GM20000 (cell line): ENCODE results near the gene PFKFB2.

Experiments
- DNase-seq: peaks from one replicate; pipeline ENCODE4 v3.0.0; 2012; ENCODE audit warnings: low spot score
- CTCF ChIP-seq: IDR thresholded peaks from 2 replicates; pipeline ENCODE4 v1.5.1; 2012; ENCODE audit warnings: mild to moderate bottlenecking, control low read depth; ENCODE audit errors: extremely low read depth, missing control alignments

Gene PFKFB2

DNA sequence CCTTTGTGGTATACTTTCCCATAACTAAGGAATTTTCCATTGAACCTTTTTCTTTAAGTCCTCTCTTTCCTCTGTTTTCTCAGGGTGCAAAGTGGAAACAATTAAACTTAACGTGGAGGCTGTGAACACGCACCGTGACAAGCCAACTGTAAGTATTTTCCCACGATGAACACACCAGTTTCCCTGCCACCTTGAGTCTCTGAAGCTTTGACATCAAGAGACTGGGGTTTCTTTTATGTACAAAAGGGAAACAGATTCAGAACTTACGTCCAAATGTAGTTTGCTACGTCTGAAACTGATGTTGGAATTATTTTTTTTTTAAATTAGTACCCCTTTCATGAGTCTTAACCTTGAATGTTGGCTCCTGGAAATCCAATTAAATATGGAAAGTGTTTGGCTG is 18.4 kb downstream of the PFKFB2 start:
- no peak for TF ChIP-seq CTCF
- no peak for DNase-seq

- no peak for TF ChIP-seq CTCF
- no peak for DNase-seq
Observed at GRCh38 chr1:207072233-207072632, 19.2 kb downstream of the PFKFB2 start.

DNA sequence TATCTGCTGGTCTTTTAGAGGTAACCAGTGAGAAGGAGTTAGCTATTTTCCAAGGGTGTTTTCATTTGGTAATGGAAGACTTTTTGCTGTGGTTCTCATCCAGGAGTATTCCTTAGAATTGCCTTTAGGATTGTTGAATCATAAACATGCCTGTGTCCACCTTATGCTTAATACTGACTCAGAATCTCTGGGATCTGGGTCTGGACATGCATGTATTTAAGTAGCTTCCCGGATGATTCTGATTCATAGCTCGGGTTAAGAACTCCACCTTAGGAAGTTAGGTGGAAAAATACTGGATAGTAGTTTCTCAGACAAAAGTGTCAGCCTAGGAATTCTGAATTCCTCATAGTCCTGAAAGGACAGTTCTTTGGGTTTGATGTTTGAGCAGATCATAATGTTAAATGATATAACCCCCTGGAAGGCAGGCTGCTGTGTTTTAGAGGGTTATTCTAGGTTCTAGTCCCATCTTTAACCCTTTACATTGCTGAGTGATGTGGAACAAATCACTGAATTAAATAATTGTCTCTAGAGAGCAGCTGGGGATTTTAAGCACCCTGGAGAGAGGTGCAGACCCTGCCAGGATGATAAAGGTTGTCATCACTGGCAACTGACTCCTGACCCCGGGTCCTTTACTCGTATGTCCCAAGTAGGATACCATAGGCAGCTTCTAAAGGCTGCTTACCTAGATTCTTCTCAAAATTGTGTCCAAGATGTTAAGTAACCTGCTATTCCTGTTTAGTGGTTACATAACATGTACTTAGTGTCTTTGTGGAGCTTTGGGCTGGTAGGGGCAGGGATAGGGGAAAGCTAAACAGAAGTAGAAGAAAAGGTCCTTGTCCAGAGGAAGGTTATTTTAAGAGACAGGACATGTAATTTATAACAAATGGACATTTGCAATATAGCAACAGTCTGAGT is 21.1 kb downstream of the PFKFB2 start:
- no peak for DNase-seq

DNA sequence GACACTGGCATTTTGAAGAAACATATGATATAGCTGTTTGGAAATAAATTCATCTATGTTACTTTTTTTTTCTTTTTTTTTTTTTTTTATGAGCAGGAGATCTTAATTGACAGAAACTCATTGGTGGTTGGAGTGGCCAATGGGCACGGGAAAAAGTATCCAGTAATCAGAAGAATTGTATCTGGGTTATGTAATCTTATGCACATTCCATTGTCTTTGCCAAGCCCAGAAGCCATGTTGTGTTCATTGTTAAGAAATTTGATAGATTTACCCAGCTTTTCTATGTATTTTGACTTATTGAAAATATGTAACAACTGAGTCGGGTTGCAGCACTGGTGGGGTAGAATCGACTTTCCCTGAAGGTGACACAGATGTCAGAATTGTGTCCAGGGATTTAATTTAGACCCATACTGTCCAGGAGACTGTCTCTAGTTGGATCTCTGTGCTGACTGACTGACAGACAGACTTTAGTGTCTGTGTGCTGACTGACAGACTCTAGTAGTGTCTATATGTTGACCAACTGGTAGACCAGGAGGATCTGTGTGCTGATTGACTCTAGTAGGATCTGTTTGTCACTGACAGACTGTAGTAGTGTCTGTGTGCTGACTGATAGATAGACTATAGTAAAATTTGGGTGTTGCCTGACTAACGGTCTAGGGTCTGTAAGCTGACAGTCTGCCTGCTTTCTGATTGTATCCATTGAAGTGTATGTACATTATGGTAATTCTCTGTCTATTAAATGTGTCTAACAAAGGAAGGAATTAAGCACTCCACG is 23.3 kb downstream of the PFKFB2 start:
- no peak for TF ChIP-seq CTCF
- no peak for DNase-seq

More for the DNA sequence above, 21.1 kb downstream of the PFKFB2 start:
- TF ChIP-seq CTCF = no peak

- no peak for TF ChIP-seq CTCF
- no peak for DNase-seq
Observed at GRCh38 chr1:207077012-207077411, 23.9 kb downstream of the PFKFB2 start.

GRCh38 chr1:207077470-207078377 is 24.6 kb downstream of the PFKFB2 start:
- DNase-seq = peak; percentile 64
- peak; percentile 79 for TF ChIP-seq CTCF
